GM12878 (cell line): ENCODE data around the gene NCS1. TPM values are rescaled to one million over a fixed set of nuclear protein-coding genes. Genes with fewer than 3 reads are reported as not detected.

Source experiments
- ATAC-seq: fragments of 200-7000 bp; cut with Tn5 transposase; 3 replicates; pipeline ENCODE4 v1.9.1; 2020; ENCODE audit warnings: mild to moderate bottlenecking, moderate library complexity
- BruUV-seq: library from RNA; stranded (reverse); fragments of 400-500 nt; replicated peaks from 2 replicates; lab custom pipeline; 2021; lab: Mats Ljungman, UMichigan
- CTCF ChIA-PET: fragments of 300-600 bp; sonication (Branson Sonifier 250); formaldehyde crosslinking; extraction: SDS; loops from one replicate; lab custom pipeline; 2021; ENCODE audit warnings: inconsistent platforms; lab: Yijun Ruan, JAX
- POLR2A ChIA-PET: fragments of 350-600 bp; formaldehyde crosslinking; extraction: SDS; loops from one replicate; lab custom pipeline; 2021; ENCODE audit warnings: inconsistent platforms; lab: Charles Lee
- RAD21 ChIA-PET: fragments of 300-600 bp; sonication (Branson Sonifier 250); formaldehyde crosslinking; loops from one replicate; lab custom pipeline; 2023; ENCODE audit warnings: antibody characterized with exemption; ENCODE audit not compliant: unreplicated experiment; lab: Charles Lee
- SMC1A ChIA-PET: fragments of 300-600 bp; sonication (Branson Sonifier 250); formaldehyde crosslinking; loops from one replicate; lab custom pipeline; 2023; ENCODE audit not compliant: unreplicated experiment, uncharacterized antibody; lab: Charles Lee
- DNase-seq: peaks from one replicate; pipeline ENCODE4 v3.0.0-alpha.2; 2011; ENCODE audit warnings: low read depth, low spot score
- FAIRE-seq: peaks from 3 replicates; lab custom pipeline; 2011; peaks lifted over from hg19 to GRCh38; lab: Jason Lieb, UNC
- H2AFZ ChIP-seq: 2 replicates; pipeline ENCODE4 v1.6.0; 2011; ENCODE audit warnings: low read depth, low read length, control low read depth; ENCODE audit not compliant: control insufficient read depth
- H3K27ac ChIP-seq: 2 replicates; pipeline ENCODE4 v1.5.1; 2011; ENCODE audit warnings: control low read depth; ENCODE audit not compliant: control insufficient read depth, insufficient read depth
- H3K27me3 ChIP-seq, 2 experiments: replicated peaks in 1 of 2; 2 replicates each; pipeline versions ENCODE4 v1.6.0 to v1.6.1; 2011; ENCODE audit warnings: low read length in 1 of 2; ENCODE audit not compliant: control insufficient read depth in 2 of 2, insufficient read depth in 2 of 2
- H3K36me3 ChIP-seq, 2 experiments: 2 replicates each; pipeline ENCODE4 v1.5.1; 2011; ENCODE audit warnings: low read length in 1 of 2; ENCODE audit not compliant: control insufficient read depth in 2 of 2, insufficient read depth in 2 of 2
- H3K4me1 ChIP-seq: 2 replicates; pipeline ENCODE4 v1.6.1; 2011; ENCODE audit warnings: mild to moderate bottlenecking, low read length, moderate library complexity, mixed read lengths; ENCODE audit not compliant: control insufficient read depth, insufficient read depth
- H3K4me2 ChIP-seq: 2 replicates; pipeline ENCODE4 v1.6.0; 2011; ENCODE audit warnings: control low read depth; ENCODE audit not compliant: control insufficient read depth, insufficient read depth
- H3K4me3 ChIP-seq: fragments of 200-600 bp; sonication (generic); 2 replicates; pipeline ENCODE4 v1.5.1; 2016
- H3K79me2 ChIP-seq: 2 replicates; pipeline ENCODE4 v1.6.0; 2011; ENCODE audit warnings: low read length; ENCODE audit not compliant: control insufficient read depth, insufficient read depth
- H3K9ac ChIP-seq: 2 replicates; pipeline ENCODE4 v1.8.0; 2011; ENCODE audit warnings: low read length, control low read depth, mixed read lengths; ENCODE audit not compliant: control insufficient read depth, insufficient read depth
- H3K9me3 ChIP-seq: replicated peaks from 3 replicates; pipeline ENCODE4 v1.5.1; 2011; ENCODE audit warnings: mild to moderate bottlenecking, low read length; ENCODE audit not compliant: control insufficient read depth, insufficient read depth
- H4K20me1 ChIP-seq: 2 replicates; pipeline ENCODE4 v1.6.0; 2011; ENCODE audit not compliant: control insufficient read depth, insufficient read depth
- BACH1 ChIP-seq: fragments of 450-650 bp; IDR thresholded peaks from 2 replicates; pipeline ENCODE4 v1.6.1; 2017; ENCODE audit warnings: mild to moderate bottlenecking, borderline replicate concordance
- DPF2 ChIP-seq: fragments of 450-650 bp; IDR thresholded peaks from 2 replicates; pipeline ENCODE4 v1.6.1; 2017; ENCODE audit warnings: mild to moderate bottlenecking
- GATAD2B ChIP-seq: fragments of 450-650 bp; conservative IDR thresholded peaks from 2 replicates; pipeline ENCODE4 v1.6.1; 2017; ENCODE audit warnings: low read depth, mild to moderate bottlenecking, moderate library complexity
- NBN ChIP-seq: fragments of 450-650 bp; IDR thresholded peaks from 2 replicates; pipeline ENCODE4 v1.6.1; 2016
- RCOR1 ChIP-seq: conservative IDR thresholded peaks from 2 replicates; pipeline ENCODE4 v1.6.1; 2012; ENCODE audit warnings: low read depth, low read length, improper control_type of control experiment
- SP1 ChIP-seq: IDR thresholded peaks from one replicate; pipeline ENCODE4 v1.6.1; 2011; ENCODE audit warnings: low read depth, low read length
- TBL1XR1 ChIP-seq: IDR thresholded peaks from 2 replicates; pipeline ENCODE4 v1.6.1; 2012; ENCODE audit warnings: low read depth, low read length, improper control_type of control experiment
- YY1 ChIP-seq: IDR thresholded peaks from 2 replicates; pipeline ENCODE4 v1.6.1; 2011; ENCODE audit warnings: low read depth, mild to moderate bottlenecking, low read length
- ZNF274 ChIP-seq: IDR thresholded peaks from one replicate; pipeline ENCODE4 v1.8.0; 2011; ENCODE audit not compliant: insufficient read length, insufficient read depth
- WGBS: methylation state at CpG from one replicate; pipeline ENCODE4 v1.1.6; 2016; ENCODE audit warnings: low lambda C conversion rate; ENCODE audit not compliant: insufficient replicate concordance, insufficient coverage; ENCODE audit errors: missing lambda C conversion rate; 5-methylcytosine and 5-hydroxymethylcytosine counted together
- in situ Hi-C: fragments of 300-500 bp; cut with MboI; formaldehyde crosslinking; loops from 9 replicates; pipeline ENCODE4 v1.14.3; 2018; ENCODE audit warnings: mixed read lengths
- intact Hi-C: fragments of 100-400 bp; cut with micrococcal nuclease; formaldehyde crosslinking; loops from one replicate; pipeline ENCODE4 v1.14.2; 2022; ENCODE audit not compliant: unreplicated experiment
- polyA plus RNA-seq, 11 experiments: library from polyadenylated mRNA; depleted of rRNA in 4 of 11; unstranded in 6 of 11; stranded (reverse) in 5 of 11; fragments of >200 nt; fragmentation: Nextera tagmentation in 4 of 11; fragmentation: Illumina TruSeq in 1 of 11; extraction: Ambion mirVana in 4 of 11; extraction: Trizol in 1 of 11; gene quantifications; 1 replicate in 1 of 11; 2 replicates in 10 of 11; pipeline versions ENCODE4 v1.2.1 to v1.2.3, GENCODE V29; 2011 to 2016; ENCODE audit warnings: inconsistent platforms in 2 of 11, missing spikeins in 2 of 11, low read depth in 1 of 11
- total RNA-seq, 4 experiments: library from RNA; depleted of rRNA in 3 of 4; stranded (reverse); fragments of >200 nt in 3 of 4; fragmentation: Illumina TruSeq in 1 of 4; extraction: Trizol in 1 of 4; gene quantifications; 2 replicates each; pipeline versions ENCODE4 v1.2.1 to v1.2.3, GENCODE V29; 2013 to 2021
- TF ChIP-seq, protein P1 (sequence below): fragments of 450-650 bp; IDR thresholded peaks from 2 replicates; pipeline ENCODE4 v1.6.1; 2014; ENCODE audit warnings: mild to moderate bottlenecking
- TF ChIP-seq, protein P2 (sequence below): fragments of 450-650 bp; IDR thresholded peaks from 2 replicates; pipeline ENCODE4 v1.6.1; 2018; ENCODE audit warnings: borderline replicate concordance, mild to moderate bottlenecking; ENCODE audit not compliant: partially characterized antibody
- TF ChIP-seq, protein P3 (sequence below): fragments of 450-650 bp; IDR thresholded peaks from 2 replicates; pipeline ENCODE4 v1.6.1; 2017; ENCODE audit warnings: borderline replicate concordance
- TF ChIP-seq, protein P4 (sequence below): fragments of 450-650 bp; IDR thresholded peaks from 2 replicates; pipeline ENCODE4 v1.6.1; 2016; ENCODE audit warnings: mild to moderate bottlenecking
- TF ChIP-seq, protein P5 (sequence below): fragments of 150-350 bp; IDR thresholded peaks from 2 replicates; pipeline ENCODE4 v1.6.1; 2016; ENCODE audit warnings: low read depth, low read length

The NCS1 gene
- total and polyA plus RNA-seq, 10 of the 15 experiments (the other 5 are each of a cell fraction or from before 2014, with no cell fraction given) = 0.04 to 0.22 (median 0.06) TPM; not detected in 4

DNA sequence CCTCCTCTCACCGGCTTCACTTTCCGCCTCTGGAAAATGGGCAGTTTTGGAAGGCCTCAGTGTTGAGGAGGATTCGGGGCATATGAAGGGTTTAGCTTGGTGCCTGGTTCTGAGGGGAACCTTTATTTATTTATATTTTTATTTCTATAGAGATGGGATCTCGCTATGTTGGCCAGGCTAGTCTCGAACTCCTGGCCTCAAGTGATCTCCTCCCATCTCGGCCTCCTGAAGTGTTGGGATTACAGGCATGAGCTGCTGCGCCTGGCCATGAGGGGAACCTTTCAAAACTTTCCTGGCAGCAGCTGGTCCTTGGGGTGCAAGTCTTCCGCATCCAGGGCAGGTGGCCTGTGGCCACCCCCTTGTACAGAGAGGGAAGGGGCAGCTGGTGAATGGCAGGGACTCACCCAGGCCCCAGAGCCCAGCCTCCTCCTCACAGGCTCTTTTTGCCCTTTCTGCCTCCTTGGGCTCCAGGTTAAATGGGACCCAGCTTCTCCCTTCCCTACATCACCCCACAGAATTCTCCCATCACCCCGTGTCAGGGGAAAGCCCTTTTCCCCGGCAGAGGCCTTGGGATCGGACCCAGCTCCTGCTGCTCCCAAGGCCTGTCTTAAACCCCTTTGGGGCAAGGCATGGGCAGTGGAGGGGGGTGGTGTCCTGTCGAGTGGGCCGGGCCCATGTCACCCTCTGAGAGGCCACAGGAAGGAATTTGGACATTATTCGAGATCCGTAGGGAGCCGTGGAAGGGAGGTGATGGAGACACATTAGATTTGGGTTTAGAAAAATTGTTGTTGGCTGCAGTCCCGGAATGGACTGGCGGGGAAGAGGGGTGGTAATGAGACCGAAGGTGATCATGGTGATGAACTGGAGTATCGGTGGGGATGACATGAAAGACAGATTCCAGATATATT, 5.9 kb downstream of the NCS1 start:
- CTCF ChIA-PET = no interaction called here
- no peak for FAIRE-seq
- TF ChIP-seq YY1 (no peak), SP1 (no peak), DPF2 (no peak), ZNF274 (no peak), GATAD2B (no peak), NBN (no peak), RCOR1 (no peak), TBL1XR1 (no peak), BACH1 (no peak)
- TF ChIP-seq, protein P1, sequence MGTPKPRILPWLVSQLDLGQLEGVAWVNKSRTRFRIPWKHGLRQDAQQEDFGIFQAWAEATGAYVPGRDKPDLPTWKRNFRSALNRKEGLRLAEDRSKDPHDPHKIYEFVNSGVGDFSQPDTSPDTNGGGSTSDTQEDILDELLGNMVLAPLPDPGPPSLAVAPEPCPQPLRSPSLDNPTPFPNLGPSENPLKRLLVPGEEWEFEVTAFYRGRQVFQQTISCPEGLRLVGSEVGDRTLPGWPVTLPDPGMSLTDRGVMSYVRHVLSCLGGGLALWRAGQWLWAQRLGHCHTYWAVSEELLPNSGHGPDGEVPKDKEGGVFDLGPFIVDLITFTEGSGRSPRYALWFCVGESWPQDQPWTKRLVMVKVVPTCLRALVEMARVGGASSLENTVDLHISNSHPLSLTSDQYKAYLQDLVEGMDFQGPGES = no peak
- TF ChIP-seq, protein P2, sequence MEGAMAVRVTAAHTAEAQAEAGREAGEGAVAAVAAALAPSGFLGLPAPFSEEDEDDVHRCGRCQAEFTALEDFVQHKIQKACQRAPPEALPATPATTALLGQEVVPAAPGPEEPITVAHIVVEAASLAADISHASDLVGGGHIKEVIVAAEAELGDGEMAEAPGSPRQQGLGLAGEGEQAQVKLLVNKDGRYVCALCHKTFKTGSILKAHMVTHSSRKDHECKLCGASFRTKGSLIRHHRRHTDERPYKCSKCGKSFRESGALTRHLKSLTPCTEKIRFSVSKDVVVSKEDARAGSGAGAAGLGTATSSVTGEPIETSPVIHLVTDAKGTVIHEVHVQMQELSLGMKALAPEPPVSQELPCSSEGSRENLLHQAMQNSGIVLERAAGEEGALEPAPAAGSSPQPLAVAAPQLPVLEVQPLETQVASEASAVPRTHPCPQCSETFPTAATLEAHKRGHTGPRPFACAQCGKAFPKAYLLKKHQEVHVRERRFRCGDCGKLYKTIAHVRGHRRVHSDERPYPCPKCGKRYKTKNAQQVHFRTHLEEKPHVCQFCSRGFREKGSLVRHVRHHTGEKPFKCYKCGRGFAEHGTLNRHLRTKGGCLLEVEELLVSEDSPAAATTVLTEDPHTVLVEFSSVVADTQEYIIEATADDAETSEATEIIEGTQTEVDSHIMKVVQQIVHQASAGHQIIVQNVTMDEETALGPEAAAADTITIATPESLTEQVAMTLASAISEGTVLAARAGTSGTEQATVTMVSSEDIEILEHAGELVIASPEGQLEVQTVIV = no peak
- TF ChIP-seq, protein P3, sequence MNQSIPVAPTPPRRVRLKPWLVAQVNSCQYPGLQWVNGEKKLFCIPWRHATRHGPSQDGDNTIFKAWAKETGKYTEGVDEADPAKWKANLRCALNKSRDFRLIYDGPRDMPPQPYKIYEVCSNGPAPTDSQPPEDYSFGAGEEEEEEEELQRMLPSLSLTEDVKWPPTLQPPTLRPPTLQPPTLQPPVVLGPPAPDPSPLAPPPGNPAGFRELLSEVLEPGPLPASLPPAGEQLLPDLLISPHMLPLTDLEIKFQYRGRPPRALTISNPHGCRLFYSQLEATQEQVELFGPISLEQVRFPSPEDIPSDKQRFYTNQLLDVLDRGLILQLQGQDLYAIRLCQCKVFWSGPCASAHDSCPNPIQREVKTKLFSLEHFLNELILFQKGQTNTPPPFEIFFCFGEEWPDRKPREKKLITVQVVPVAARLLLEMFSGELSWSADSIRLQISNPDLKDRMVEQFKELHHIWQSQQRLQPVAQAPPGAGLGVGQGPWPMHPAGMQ = no peak
- TF ChIP-seq, protein P4, sequence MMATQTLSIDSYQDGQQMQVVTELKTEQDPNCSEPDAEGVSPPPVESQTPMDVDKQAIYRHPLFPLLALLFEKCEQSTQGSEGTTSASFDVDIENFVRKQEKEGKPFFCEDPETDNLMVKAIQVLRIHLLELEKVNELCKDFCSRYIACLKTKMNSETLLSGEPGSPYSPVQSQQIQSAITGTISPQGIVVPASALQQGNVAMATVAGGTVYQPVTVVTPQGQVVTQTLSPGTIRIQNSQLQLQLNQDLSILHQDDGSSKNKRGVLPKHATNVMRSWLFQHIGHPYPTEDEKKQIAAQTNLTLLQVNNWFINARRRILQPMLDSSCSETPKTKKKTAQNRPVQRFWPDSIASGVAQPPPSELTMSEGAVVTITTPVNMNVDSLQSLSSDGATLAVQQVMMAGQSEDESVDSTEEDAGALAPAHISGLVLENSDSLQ = no peak
- TF ChIP-seq, protein P5, sequence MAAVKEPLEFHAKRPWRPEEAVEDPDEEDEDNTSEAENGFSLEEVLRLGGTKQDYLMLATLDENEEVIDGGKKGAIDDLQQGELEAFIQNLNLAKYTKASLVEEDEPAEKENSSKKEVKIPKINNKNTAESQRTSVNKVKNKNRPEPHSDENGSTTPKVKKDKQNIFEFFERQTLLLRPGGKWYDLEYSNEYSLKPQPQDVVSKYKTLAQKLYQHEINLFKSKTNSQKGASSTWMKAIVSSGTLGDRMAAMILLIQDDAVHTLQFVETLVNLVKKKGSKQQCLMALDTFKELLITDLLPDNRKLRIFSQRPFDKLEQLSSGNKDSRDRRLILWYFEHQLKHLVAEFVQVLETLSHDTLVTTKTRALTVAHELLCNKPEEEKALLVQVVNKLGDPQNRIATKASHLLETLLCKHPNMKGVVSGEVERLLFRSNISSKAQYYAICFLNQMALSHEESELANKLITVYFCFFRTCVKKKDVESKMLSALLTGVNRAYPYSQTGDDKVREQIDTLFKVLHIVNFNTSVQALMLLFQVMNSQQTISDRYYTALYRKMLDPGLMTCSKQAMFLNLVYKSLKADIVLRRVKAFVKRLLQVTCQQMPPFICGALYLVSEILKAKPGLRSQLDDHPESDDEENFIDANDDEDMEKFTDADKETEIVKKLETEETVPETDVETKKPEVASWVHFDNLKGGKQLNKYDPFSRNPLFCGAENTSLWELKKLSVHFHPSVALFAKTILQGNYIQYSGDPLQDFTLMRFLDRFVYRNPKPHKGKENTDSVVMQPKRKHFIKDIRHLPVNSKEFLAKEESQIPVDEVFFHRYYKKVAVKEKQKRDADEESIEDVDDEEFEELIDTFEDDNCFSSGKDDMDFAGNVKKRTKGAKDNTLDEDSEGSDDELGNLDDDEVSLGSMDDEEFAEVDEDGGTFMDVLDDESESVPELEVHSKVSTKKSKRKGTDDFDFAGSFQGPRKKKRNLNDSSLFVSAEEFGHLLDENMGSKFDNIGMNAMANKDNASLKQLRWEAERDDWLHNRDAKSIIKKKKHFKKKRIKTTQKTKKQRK = no peak

More for the DNA sequence above, 5.9 kb downstream of the NCS1 start:
- intact Hi-C loops = no loop called here
- no peak for ATAC-seq
- H3K9ac ChIP-seq = no peak overlapping the region
- H3K9me3 ChIP-seq = no peaks in the 10 kb centered on the region
- in situ Hi-C loops = no loop called here
- H4K20me1 ChIP-seq = no peaks in the 10 kb centered on the region
- no peaks in the 10 kb centered on the region; the same call in 1 of the 2 replicates for H3K4me1 ChIP-seq
- ChIA-PET SMC1A (no interaction called here), POLR2A (no interaction called here), RAD21 (no interaction called here)
- no peak overlapping the region for H3K4me2 ChIP-seq
- WGBS = 46% methylated on average over 20 of the region's 20 CpGs
- no peak overlapping the region for H2AFZ ChIP-seq
- no peak for DNase-seq
- H3K27ac ChIP-seq = no peak overlapping the region
- H3K36me3 ChIP-seq = no peaks in the 10 kb centered on the region
- no TSS peak for BruUV-seq
- H3K4me3 ChIP-seq = no peak overlapping the region
- no peaks in the 10 kb centered on the region for H3K79me2 ChIP-seq
- peaks cover 4% of the 10 kb centered on the region in 2 experiments; a peak in 3 of 4 replicates for H3K27me3 ChIP-seq
